ENCODE results near the gene OPALIN.

Gene OPALIN

DNA sequence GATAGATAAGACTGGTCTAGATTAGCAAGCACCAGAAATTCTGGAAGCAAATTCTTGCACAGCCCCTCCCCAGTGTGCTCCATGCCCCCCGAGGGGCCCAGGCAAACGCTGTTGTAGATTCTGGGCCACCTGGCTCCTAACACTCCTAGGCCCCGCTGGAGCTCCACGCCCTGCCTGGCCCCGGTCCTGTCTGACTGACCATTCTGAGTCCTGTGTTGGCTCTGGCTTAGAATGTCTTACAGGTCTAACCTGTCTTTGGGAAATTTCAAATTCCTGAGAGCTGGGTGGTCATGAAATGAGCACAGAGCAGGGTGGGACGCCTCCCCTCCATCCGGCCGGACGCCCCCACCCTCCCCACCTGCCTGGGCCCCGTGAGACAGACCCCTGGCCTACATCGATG is 12.6 kb upstream of the OPALIN start:
- no peak for DNase-seq

DNA sequence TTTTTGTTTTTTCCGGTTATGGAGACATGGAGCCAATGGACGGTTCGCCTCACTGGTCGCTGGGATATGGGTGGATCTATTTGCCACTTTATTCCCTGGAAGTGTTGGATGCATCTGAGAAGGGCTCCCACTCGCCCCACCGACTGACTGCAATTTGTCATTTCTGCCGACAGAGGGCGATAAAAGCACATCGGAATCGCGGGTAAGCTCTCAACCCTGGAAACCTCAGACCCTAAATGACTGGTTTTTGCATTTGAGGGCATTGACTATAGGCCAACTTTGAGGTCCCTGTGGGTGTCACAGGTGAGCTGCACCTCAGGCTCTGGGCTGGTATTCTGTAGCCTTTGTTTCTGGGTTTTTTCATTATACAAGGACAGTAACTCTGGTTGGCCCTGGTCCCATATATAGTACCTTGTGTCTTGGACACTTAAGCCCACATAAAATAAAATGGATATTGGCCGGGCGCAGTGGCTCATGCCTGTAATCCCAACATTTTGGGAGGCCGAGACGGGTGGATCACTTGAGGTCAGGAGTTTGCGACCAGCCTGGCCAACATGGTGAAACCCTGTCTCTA is 11.9 kb upstream of the OPALIN start:
- peak; percentile 19 for DNase-seq

DNA sequence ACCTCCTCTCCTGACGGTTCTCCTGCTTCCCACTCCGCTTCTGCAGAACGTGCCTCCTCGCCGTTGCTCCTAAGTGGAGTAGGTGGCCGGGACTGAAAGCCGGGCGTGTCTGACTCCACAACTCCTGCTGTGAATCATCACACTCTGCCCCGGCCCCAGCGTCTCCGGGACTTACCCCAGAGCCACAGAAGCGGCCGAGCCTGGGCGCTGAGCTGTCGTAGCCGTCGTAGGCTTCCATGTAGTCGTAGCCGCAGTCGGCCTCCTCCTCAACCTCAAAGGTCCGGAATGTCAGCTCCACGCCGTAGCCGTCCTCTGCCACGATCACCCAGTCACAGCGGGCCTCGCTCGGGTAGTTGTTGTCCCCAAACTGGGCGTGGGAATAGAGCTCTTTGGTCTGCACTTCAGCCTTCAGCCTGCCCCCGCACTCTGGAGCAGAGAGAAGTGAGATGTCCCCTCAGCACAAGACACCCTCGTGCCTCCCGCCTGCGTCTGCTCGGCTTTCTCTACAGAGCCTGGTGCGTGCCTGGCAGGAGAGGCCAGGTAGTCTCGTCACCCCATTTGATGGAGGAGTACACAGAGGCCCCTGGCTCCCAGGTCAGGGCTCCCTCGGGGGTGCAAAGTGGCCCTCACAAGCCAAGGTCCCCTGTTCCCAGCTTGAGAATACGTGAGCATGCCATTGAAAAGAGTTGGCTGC is 11.2 kb upstream of the OPALIN start:
- DNase-seq, result no peak

DNA sequence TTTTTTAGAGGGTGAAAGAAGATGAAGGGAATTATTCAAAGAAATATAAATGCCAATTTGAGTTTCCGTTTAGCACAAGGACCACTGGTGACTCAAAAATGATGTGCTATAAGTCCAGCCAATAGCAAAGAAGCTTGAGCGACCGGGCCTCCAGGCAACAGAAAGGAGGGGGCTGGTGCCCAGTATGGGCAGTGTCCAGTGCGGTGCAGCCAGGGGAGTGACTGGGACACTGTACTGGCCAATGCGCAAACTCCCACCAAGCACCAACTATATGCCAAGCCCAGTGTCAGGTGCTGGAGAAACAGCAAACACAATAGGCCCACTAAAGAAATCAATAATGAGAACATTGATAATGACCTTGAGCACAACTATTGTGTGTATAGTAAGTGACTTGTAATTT is 10.2 kb upstream of the OPALIN start:
- DNase-seq, result no peak

DNA sequence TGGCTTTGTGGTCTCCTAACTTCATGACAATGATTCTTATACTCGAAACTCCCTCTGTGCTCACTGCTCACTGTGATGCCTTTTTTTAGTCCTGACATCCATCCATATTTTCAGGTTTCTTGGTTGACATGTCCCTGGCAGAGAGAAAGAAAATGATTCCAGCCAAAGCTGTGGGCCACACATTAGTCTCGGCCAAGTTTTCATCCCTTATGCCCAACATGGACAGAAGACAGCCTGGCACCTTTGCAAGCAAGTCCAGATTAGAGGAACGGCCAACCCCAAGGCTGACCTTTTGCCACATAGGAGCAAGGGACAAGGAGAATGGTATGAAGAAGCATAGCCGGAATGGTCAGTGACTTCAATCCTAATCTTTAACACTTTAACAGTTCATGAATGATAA is 8.7 kb upstream of the OPALIN start:
- DNase-seq, result no peak

DNA sequence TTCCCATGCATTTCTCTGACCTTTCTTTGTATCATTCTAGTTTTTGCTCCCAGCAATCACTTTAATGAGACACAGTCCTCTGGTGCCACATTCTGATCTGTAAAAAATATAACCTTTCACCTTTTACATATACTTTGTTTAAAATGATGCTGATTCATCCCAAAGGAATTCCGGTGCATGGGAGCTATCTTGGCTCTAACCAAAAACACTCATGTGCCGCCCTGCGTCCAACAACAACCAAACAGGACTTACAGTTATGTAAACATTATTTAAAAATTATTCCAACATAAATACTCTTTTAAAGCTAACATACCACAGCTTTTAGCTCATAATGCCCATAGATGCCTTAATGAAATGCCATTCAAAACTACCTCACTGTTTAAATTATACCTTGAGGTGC is 7.7 kb upstream of the OPALIN start:
- DNase-seq, result no peak

DNA sequence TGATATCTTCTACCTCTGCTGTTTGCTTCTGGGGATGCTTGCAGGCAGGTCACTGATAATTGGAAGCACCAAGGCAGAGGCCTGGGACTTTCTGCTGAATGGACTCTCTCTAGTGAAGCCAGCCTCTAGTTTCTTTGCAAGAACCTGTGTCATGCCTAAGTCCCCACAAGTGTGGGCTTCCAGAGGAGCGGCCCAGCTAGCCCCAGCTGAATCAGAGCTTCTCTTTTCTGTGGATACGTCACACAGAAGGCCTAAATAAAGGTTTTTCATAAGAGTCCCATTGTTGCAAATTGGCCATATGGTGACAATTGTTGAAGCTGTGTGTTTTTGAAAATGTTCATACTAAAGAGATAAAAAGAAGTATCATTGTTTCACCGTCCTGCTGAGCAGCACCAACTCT is 6.8 kb upstream of the OPALIN start:
- no peak for DNase-seq

DNA sequence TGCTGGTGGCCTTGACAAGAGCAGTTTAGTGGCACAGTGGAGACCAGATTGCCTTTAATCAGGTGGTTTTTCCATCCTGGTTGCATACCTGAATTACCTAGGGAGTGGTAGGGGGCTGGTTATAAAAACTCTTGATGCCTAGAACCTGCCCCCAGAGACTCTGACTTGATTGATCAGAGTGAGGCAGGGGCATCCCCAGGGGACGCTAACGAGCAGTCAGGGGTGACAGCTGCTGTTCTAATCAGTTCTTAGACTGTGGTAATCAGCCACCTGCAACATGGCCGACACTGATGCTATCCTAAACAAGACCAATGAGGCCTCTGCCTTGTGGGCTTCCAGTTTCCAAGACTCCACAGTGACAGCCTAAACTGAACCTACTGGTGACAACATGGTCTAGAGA is 2.0 kb upstream of the OPALIN start:
- DNase-seq, result no peak

DNA sequence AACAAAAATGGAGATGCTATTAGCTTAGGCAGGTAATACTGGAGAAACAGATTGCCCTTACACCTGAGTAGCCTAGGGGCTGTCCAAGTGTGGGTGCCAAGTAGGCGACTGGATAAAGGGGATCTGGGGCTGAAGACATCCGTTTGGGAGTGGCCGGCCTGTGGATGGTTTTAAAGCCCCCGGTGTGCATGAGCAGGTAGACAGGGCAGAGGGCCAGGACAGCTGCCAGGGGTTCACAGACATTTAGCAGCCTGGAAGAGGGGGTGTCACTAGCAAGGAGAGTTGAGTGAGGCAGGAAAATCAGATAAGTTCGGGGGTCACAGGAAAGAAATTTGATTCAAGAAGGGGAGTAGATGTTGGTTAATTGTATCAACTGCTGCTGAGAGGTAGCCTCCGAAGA is 1.5 kb upstream of the OPALIN start:
- DNase-seq, result no peak

DNA sequence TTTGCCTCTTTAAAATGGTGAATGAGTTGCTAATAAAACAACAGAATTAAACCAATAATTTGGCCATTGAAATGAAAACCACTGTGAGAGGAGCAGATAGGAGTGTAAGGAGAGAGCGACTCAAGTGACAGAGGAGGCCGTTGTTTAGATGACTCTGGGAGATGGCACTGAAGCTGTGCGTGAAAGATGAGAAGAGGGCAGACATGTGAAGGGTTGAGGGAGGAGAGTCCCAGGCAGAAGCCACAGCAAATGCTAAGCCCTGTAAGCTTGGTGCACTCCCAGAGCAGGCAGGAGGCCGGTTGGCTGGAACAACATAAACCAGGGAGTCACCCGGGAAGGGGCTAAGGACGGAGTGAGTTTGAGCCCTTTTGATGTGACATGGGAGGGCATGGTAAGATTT is 814 bp upstream of the OPALIN start:
- no peak for DNase-seq

DNA sequence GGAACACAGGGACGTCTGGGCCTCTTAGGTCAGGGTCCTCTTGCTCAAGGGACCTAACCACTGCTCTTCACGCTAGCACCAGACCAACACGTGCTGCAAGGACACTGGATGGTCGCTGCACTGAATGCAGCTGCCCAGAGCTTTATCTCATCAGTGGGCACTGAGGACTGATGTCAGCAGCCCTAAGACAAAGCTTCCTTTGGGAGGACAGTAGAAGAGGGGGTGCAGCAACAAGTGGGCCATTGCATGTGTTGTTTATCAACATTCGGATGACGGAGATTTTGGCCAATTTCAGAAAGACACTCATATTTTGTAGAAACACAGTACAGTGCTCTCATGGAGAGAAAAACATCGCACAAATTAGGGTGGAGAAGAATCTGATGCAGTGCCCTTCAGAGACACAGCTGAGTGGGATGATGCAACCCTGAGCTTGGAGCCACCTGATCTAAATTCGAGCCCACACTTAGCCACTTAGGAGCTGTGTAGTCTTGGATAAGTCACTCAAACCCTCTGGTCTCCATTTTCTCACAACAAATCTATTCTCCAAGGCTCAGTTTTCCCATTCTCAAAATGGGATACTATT is 1.7 kb downstream of the OPALIN start:
- no peak for DNase-seq

DNA sequence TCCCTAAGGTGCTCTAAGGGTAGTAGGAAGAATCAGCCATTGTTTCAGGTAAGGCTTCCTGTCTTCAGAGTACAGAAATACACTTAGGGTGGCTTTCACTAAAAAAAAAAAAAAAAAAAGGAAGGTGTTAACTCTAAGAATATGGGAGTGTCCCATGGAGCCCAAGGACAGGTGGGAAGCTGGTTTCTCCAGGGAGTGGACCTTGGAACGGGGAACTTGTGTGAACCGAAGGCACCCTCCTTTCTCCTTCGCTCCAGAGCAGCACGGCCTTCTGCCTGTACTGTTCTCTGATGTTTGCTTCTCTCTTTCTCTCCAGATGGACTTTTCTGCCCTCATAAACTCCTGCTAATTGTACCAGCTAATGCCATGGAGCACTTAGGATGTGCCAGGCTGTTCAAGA is 6.2 kb downstream of the OPALIN start:
- no peak for DNase-seq

DNA sequence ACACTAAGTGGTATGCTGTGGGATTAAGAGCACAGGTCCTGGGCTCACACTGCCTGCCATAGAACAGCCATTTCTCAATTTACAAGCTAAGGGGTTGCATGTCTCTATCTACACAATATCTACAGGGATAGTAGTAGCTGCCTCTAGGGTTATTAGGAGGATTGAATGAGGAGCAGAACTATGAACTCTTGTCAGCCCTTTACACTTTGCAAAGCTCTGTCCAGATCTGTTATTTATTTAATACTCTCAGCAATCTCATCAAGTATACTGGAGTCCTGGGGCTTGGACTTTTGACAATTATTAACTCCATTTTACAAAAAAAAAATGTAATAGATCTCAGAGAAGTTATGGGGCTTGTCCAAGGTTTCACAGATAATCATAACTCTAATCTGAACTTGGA is 6.8 kb downstream of the OPALIN start:
- DNase-seq, result no peak

DNA sequence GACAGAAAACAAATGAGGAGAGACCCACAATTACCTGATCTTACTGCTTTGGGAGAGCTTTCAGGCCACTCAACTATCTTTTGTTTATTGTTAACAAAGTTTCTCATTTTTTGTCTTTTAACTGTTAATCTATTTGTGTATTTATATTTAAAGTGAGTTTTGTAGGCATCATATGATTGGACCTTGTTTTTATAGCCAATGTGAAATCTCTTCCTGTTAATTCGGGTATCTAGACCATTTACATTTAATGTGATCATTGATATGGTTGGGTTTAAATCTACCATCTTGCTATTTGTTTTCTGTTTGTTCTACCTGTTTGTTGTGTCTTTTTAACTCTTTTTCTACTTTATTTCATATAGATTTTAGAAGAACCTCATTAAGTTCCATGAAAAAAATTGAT is 12.5 kb downstream of the OPALIN start:
- DNase-seq, result no peak

DNA sequence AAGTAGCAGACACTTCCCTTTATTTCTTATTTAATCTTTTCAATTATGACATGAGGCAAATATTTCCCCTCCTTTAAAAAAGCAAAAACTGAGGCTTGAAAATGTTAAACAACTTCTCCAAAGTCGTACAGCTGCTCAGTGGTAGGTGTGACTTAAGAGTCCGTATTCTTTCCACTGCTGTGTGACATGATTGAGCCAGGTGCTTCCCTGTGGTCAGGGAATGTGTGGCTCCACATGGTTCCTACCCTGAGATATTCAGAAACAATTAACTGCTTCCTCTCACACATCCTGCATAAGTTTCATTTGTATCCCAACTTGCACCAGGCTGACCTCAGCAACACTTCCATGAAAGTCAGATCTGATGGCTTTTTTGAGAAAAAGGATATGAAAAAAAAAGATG is 13.6 kb downstream of the OPALIN start:
- DNase-seq, result no peak

DNA sequence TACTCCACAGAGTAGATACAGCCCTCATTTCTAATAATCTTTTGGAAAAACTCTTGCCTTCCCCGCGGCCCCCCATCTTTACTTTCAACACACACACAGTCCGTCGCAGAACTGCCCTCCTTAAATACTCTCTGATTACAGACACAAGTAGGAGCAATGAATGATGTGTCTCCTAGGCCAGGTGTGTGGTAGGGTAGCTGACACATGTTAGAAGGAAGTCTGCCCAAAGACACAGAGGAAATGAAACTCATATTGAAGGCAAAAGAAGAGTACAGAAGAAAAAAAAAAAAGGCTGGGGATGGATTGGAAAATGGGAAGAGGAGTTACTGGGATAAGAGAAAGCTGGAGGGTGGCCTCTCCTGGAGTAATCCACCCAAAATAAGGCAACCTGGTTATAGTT is 14.6 kb downstream of the OPALIN start:
- DNase-seq, result no peak

DNA sequence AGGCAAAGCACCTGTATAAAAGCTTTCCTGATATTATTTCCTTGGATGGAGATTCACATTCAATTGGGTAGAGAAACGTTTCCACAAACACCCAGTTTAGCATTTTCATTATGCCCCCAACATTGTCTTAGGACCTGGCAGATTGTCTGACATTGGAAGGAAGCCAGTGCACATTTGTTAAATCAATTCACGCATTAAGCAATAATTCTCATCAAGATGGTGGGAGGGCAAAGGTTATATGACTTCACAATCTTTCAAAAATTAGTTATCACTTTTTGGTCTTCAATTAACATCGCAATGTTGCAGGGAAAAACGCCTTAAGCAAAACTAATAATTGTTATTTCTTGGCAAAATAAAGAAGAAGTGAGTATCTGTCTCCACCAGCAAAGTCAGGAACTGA is 16.4 kb downstream of the OPALIN start:
- DNase-seq, result no peak

DNA sequence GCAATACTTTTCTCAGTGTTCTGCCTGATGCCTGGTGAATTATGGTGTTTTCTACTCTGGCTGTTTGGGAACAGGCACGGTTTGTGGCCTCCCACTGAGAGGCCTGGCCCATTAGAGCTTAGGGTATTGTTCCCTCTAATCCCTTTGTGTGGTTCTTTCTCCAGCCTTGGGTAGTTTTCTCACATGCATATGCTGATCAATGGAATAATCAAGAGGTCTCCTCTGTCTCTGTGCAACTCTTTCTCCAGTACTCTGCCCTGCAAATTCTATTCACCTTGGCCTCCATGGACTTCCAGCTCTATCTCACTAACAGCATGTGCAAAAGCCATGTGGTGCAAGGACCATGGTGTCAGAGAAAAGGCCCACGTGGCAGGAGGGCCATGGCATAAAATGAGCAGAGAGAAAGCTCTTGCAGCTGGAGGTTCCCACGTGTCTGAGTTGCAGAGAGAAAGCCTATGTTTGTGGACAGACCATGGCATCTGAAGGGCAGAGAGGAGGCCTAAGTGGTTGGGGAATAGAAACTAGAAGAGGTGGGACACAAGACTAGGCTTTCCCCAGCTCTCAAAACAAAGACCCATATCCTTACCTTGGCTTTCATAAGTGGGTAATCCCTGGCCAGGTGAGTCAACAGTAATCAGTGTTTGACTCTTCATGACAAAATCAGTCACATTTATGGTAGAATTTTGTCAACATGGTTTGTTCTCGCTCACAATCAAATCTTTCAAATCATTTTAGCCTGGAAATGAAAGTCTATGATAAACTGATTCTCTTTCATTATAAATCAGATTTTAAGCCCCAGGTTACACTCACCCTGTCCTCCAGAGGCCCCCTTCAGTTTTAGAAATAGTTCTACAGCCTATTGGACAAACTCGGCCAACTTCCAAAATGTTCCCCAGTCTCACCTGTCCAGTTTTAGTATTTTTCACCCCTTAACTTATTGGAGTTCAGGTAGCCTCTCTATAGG is 17.3 kb downstream of the OPALIN start:
- DNase-seq, result no peak

DNA sequence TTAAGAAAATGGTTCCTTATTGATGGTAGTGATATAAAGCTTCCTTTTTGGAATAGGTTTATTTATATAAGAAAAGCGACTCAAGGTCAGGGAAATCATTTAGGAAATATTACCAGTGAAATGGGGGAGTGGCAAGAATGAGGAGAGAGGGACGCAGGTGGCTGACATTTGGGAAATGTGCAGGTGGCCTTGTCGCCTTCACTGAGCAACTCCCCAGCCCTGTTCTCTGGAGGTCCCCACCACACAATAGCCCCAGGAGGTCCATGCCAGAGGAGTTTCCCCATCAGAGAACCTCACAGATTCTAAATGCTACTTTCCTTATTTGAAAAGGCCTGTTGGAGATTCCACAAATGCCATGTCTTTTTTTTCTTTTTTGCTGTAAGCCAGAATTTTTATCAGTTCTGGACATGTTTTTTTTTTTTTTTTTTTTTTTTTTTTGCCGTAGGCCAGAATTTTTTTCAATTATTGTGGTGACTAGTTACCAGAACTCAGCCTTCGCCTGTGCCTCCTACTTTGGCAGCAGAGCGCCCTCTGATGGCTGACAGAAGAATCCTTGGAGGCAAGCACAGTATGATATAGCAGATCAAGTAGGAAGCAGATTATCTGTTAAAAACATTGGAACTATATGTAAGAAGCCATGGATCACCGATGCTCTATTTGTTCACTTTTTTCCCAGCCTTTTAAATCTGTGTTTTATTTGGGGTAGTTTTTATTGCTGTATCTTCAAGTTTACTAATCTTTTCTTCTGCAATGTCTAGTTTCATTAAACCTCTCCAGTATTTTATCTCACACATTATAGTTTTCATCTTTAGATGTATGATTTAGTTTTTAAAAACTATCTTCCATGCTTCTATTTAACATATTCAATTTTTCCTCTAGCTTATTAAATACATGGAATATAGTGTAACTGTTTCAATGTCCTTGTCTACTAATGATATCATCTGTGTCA is 18.6 kb downstream of the OPALIN start:
- peak; percentile 4 for DNase-seq

DNA sequence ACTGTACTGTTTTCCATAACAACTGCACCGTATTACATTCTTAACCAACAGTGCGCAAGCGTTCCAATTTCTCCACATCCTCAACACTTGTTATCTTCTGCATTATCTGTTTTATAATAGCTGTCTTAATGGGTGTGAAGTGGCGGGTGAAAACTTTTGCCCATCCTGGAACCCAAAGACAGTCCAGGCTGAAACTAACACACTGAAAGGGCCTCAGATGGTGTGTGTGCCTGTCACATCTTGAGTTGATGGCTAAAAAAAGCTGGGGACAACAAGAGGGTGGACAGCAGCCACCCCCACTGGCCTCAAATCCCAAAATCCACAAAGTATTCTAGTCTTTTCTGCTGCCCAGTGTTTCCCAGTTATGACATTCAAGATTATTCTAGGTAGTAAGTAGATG is 19.4 kb downstream of the OPALIN start:
- DNase-seq, result no peak

DNA sequence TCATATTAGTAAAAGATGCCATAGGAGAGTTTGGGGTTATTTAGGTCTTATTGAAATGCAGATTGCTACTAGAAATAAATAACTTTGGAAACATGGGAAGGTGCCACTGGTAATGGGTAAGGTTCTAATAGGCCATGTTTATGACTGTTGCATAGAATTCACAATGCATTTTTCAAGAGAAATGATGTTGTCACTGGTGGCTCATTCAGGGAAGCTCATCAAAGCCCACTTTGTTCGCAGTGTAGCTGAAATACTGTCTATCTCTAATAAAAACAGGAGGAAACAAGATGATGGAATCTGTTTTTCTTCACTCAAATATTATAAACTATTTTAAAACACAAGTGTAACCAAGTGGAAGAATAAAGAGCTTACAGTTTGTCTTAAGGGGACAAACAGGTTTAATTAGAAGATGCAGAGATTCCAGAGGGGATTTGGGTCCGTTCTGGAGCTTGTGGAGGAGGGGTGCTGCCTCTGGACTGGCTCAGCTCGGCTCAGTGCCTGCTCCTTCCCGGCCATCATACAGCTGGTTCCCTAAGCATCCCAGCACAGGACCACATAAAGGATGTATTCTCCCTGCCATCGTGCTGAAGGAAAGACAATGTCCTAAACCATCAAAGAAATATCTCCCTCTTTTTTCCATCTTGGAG is 20.4 kb downstream of the OPALIN start:
- DNase-seq, result no peak

DNA sequence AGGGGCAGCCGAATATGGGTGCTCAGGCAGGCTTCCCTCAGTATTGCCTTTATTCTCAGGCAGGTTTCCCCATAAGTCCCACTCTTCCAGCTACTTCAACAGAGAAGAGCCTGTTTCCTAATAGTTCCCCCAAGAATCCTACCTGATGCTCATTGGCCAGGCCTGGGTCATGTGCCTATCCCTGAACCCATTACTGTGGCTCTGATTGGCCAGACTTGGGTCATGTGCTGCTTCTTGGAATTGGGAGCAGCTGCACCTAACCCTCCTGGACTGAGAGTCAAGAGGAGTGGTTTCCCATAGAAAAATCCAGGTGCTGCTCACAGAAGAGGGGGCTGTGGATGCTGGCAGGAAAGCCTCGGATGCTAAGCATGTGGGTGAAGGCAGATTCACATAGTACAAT is 21.7 kb downstream of the OPALIN start:
- no peak for DNase-seq
